NCI-H526 (cell line): ENCODE results near the gene PPA1.
"Not testable (repeated sequence)": the region's sequence is repeated elsewhere in the genome, so short reads cannot be mapped to it uniquely, and the experiment has no call there.

ENCODE experiments used
- DNase-seq, 2 experiments: peaks; one replicate each; lab custom pipeline; 2025; lab: John Stamatoyannopoulos, UW

The PPA1 gene

GRCh38 chr10:70212277-70212676, 21.0 kb downstream of the PPA1 start:
- DNase-seq, result no peak

DNA sequence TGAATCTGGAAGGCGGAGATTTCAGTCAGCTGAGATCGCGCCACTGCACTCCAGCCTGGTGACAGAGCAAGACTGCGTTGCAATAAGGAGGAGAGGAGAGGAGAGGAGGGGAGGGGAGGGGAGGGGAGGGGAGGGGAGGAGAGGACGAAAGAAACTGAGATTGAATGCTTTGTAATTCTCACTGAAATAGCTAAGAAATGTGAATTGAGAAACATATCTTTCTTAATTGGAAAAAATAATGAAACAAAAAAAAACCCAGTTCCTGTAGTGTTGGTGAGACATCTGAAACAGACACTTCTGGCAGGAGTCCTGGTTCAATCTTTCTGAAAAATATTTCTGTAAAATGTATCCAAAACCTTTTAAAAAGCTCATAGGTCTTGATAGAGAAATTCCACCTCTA, 26.5 kb downstream of the PPA1 start:
- DNase-seq, result no peak

- no peak for DNase-seq
Measured at GRCh38 chr10:70201105-70201504, 32.1 kb downstream of the PPA1 start.

DNA sequence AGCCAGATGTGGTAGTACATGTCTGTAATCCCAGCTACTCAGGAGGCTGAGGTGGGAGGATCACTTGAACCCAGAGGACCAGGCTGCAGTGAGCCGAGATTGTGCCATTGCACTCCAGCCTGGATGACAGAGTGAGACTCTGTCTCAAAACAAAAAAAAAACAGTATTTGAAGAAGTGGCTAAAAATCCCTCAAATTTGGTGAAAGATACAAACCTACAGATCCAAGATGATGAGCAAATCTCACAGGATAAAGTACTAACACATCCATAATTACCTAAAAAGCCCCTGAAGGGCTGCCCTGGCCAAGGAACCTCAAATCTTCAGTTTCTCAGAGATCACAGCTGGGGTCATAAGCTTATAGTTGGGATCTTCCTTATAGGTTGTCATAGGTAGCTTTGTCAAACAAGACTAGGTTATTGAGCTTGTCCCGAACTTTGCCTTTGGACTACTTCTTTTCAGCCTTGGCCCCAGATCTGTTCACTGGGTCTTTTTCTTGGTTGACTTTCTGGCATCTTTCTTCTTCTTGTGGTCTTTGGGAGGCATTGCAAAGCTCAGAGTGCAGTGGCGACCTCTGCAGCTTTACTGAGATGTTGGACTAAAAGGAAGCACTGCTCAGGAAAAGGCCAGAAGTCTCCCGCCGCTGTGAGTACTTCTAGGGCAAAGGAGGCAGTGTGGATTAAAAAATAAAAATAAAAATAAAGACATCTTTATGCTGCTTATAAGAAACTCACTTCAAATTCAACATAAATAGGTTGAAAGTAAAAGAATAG, 34.3 kb downstream of the PPA1 start:
- no peak for DNase-seq

GRCh38 chr10:70197235-70197945, 35.8 kb downstream of the PPA1 start:
- DNase-seq, result no peak

DNA sequence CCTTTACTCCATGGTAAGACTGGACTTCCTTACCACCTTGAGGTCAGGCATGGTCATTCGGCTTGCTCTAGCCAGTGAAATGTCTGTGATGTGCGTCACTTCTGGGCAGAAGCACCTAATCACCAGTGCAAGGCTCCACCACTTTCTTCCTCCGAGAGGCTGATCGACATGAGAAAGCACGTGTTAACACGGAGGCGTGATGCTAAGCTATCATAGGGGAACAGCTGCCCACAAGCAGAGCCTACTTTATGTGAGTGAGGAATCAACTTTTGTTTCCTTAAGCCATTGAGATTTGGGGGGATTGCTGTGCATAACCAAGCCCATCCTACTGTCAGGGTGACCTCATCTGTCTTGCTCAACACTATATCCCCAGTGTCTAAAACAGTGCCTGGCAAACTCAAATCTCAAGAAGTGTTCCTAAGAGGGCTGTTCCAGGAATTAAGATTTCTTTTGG, 39.8 kb downstream of the PPA1 start:
- no peak for DNase-seq

DNA sequence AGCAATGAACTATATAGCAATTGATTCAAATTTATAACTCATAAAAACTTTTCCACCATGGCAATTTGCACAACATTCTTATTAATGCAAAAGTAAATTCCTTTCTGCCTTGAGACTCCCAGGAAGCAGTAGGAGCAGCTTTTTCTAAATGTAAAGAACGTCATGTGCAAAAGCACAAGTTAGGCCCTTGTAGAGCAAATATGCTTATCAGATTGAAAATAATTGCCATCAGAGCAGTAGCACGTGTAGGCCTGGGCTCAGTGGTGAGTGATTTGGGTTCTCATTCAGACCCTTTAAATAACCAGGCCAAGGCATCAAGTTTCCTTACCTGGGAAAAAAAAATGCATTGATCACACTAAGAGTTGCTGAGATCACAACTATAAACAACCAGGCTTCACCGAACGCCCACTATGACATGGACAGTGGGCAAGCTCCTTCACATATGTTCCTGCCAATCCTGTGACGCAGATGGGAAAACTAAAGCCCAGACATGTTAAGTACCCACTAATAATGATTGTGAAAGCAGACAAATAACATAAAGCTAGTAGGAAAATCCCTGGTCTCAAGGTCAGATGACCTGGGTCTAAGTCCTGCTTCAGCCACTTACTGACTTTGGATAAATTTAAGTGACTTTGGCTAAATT, 40.8 kb downstream of the PPA1 start:
- DNase-seq, result no peak

DNA sequence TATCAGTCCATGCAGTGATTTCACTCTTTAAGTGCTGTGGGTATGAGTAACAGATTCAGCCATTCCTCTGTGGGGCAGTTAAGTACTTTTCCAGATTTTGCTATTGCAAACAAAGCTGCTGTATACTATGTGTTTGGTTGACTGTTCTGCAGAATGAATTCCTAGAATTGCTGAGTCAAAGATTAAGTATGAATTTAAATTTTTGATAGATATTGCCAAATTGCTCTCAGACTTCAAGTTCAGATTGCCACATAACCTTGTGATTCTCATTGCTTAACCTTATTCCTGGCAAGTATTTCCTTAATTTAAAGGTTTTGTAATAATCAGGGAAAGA, 41.3 kb downstream of the PPA1 start:
- no peak for DNase-seq

GRCh38 chr10:70191161-70191971, 41.9 kb downstream of the PPA1 start:
- DNase-seq, result peak in 1 of 2 experiments; percentile 29

GRCh38 chr10:70190581-70190980, 42.6 kb downstream of the PPA1 start:
- no peak for DNase-seq

DNA sequence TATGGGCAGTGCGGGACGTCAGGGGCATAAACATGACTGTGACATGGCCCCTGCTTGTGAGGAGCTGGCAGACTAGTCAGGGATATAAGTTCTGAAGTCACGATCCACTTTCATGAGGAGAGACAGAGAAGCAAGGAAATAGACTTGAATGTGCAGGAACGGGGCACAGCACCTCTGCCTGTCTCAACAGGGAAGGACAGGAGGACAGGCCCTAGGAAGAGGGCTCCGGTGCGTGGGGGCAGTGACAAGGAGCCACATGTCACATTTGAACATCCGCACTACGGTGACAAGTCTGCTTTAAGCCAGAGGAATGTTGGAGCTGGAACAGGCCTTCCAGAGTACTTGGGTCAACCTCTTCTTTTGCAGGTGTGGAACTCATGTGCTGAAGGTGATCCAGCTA, 43.1 kb downstream of the PPA1 start:
- DNase-seq, result no peak

- DNase-seq, result no peak
Measured at GRCh38 chr10:70188768-70189167, 44.5 kb downstream of the PPA1 start.

DNA sequence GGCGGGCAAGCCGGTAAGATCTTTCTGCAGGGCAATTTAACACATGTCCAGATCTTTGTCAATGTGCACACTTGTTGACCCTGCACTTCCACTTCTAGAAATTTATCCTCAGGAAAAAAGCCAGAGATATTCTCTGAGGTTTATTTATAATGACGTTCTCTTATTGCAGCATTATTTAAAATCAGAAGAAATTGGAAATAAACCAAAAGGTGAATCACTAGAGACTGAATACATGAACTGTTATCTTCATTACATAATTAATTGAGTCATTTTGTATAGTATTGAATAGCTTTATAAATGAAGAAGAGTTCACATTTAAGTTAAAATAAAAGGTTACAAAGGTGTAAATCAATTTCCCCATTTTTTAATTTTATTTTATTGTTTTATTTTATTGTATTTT, 46.7 kb downstream of the PPA1 start:
- DNase-seq, result no peak

DNA sequence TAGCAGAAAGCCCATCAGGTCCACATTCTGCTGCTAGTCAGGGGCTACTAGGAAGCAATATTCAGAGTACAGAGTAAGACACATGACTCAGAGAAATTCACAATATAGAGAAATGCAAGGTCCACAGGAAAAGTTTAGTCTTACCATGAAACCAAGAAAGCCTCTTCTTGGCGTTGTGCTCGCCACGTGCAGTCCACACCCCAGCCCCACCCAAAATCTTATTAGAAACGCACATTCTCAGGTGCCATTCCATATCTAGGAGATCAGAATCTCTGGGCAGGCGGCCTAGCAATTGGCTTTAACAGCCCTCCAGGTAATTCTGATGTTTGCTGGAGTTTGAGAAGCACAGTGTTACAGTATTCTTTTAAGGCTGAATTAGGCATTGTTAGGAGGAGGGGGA, 47.1 kb downstream of the PPA1 start:
- DNase-seq, result no peak

DNA sequence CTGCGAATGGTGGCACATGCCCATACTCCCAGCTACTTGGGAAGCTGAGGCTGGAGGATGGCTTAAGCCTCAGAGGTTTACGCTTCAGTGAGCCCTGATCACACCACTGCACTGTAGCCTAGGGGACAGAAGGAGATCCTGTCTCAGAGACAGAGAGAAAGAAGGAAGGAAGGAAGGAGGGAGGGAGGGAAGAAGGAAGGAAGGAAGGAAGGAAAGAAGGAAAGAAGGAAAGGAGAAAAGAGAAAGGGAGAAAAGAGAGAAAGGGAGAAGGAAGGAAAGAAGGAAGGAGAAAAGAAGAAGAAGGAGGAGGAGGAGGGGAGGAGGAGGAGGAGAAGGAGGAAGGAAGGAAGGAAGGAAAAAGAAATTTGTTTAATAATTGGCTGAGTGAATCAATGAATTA, 49.9 kb downstream of the PPA1 start:
- DNase-seq, result no peak

DNA sequence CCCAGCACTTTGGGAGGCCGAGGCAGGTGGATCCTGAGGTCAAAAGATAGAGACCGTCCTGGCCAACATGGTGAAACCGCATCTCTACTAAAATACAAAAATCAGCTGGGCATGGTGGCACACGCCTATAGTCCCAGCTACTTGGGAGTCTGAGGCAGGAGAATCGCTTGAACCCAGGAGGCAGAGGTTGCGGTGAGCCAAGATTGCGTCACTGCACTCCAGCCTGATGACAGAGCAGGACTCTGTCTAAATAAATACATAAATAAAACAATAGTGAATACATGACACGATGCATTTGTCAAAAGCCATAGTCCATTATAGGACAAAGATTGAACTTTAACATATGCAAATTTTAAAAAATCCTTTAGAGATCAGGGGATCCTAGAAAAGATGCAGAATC, 54.0 kb downstream of the PPA1 start:
- DNase-seq, result not testable (repeated sequence)

GRCh38 chr10:70178139-70178725, 55.0 kb downstream of the PPA1 start:
- no peak for DNase-seq

GRCh38 chr10:70176441-70176840, 56.8 kb downstream of the PPA1 start:
- no peak for DNase-seq

- DNase-seq, result no peak
Measured at GRCh38 chr10:70175516-70175915, 57.7 kb downstream of the PPA1 start.

- no peak for DNase-seq
Measured at GRCh38 chr10:70174058-70174741, 59.0 kb downstream of the PPA1 start.

GRCh38 chr10:70169649-70170364, 63.4 kb downstream of the PPA1 start:
- DNase-seq, result no peak
